Gastrocnemius medialis (tissue), 4 donors: ENCODE data around the gene TMEM255B.

Experiments used
- POLR2A ChIP-seq, 2 donors: fragments of 450-650 bp; IDR thresholded peaks; one replicate each; pipeline ENCODE4 v1.6.1; 2017; ENCODE audit warnings: antibody characterized with exemption in 2 of 2, mild to moderate bottlenecking in 2 of 2, moderate library complexity in 2 of 2
- TF ChIP-seq, protein P1 (sequence below), 5 experiments: fragments of 450-650 bp in 3 of 5; fragments of 200-600 bp in 2 of 5; sonication (generic) in 2 of 5; IDR thresholded peaks in 4 of 5; conservative IDR thresholded peaks in 1 of 5; 1 replicate in 4 of 5; 2 replicates in 1 of 5; pipeline ENCODE4 v1.5.1; 2016 to 2019; ENCODE audit warnings: antibody characterized with exemption in 5 of 5, mild to moderate bottlenecking in 3 of 5, moderate library complexity in 3 of 5

DNA sequence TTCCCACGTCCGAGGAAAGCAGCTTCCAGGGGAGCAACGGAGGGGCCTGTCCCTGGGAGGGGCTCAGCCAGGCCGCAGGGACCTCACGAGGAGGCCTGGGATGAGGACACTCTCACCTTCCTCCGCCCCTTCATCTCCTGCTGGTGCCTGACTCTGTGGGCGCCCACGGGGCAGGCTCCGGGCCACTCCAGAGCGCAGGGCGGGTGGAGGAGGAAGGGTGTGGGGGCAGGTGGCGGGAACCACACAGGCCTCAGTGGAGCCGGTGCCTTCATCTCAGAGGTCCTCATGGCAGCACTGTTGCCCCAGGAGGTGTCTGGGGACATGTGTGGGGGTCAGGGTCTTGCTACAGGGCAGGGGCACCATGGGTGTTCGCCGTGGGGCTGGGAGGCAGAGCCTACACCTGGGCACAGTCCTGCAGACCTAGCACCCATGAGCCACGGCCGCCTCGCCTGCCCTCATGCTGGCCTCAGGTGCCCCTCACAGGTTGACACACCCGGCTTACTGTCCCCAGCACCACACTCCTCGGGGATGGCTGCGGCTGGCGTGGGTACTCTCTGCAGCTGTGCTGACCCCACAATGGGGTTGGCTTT is 10.1 kb upstream of the TMEM255B start:
- TF ChIP-seq, protein P1, sequence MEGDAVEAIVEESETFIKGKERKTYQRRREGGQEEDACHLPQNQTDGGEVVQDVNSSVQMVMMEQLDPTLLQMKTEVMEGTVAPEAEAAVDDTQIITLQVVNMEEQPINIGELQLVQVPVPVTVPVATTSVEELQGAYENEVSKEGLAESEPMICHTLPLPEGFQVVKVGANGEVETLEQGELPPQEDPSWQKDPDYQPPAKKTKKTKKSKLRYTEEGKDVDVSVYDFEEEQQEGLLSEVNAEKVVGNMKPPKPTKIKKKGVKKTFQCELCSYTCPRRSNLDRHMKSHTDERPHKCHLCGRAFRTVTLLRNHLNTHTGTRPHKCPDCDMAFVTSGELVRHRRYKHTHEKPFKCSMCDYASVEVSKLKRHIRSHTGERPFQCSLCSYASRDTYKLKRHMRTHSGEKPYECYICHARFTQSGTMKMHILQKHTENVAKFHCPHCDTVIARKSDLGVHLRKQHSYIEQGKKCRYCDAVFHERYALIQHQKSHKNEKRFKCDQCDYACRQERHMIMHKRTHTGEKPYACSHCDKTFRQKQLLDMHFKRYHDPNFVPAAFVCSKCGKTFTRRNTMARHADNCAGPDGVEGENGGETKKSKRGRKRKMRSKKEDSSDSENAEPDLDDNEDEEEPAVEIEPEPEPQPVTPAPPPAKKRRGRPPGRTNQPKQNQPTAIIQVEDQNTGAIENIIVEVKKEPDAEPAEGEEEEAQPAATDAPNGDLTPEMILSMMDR (IDR thresholded peaks at IDR 0.05 in 4 of 5, conservative IDR thresholded peaks at IDR 0.05 in 1 of 5) = no peak
- TF ChIP-seq POLR2A (IDR thresholded peaks at IDR 0.05) = no peak
